ENCODE data around the gene DEPP1. TPM values are rescaled to one million over a fixed set of nuclear protein-coding genes. Genes with fewer than 3 reads are reported as not detected.

Gene DEPP1
- total and polyA plus RNA-seq, 2 of the 13 experiments (the other 11 are each of a cell fraction or from before 2014, with no cell fraction given) = 14.8 to 270 TPM

DNA sequence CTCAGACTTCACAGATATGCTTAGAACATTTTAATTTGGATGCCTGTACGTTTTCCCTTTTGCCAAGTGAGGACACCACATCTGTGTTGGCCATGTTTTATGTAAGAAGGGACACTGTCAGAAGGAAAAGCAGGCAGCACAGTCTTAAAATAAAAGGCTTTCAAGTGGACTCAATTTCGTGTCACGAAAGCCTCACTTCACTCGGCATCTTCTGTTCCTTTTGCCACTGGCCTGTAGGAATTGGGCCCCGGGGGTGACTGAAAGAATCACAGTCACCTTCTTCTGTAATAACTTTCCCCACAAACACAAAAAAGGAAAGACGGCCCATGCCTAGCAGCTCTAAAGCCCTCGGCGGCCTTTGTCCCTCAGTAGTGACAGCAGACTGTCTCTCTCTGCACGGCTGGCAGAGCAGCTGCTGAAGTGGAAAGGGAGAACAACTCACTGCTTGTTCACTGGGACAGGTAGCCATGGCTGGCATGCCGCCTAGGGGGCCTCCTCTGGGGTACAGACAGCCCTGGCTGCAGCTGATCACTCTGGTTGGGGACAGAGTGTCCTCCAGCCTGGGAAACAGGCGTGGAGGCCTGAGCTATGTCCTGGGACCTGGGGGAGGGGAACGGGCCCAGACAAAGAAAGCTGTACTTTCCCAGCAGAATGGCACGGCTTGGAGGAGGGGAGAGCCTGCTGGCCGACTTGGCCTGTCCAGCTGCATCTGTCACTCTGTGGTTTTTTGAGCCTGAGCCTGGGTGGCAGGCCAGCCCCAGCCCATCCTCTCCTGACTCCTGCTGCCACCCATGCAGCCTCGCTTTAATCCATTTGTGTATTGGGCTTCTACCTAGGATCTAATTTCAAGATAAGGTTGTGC, 14.6 kb downstream of the DEPP1 start (continued):
- TF ChIP-seq SALL1 (CRISPR knock-in tag; IDR thresholded peaks at IDR 0.05) (peak; percentile 75), FOXJ3 (CRISPR knock-in tag; IDR thresholded peaks at IDR 0.05; ENCODE audit: borderline replicate concordance) (0 out of 2 replicates have a peak, but pooled peaks have one; percentile 41), ZNF646 (CRISPR knock-in tag; IDR thresholded peaks at IDR 0.05) (no peak), CENPT (CRISPR knock-in tag; IDR thresholded peaks at IDR 0.05; ENCODE audit: low read depth) (no peak), MTF2 (CRISPR knock-in tag; IDR thresholded peaks at IDR 0.05; ENCODE audit: borderline replicate concordance) (0 out of 2 replicates have a peak, but pooled peaks have one; percentile 17), NCOA2 (CRISPR knock-in tag; IDR thresholded peaks at IDR 0.05) (peak; percentile 71), DR1 (CRISPR knock-in tag; IDR thresholded peaks at IDR 0.05) (0 out of 2 replicates have a peak, but pooled peaks have one; percentile 16), ZNF644 (CRISPR knock-in tag; IDR thresholded peaks at IDR 0.05; ENCODE audit: low read depth) (peak; percentile 60; the same call in 1 of the 2 replicates), RERE (CRISPR knock-in tag; IDR thresholded peaks at IDR 0.05; ENCODE audit: low read depth) (0 out of 2 replicates have a peak, but pooled peaks have one; percentile 30), DPF2 (CRISPR knock-in tag; IDR thresholded peaks at IDR 0.05; ENCODE audit: borderline replicate concordance, low read depth) (no peak), RAD21 (CRISPR knock-in tag; IDR thresholded peaks at IDR 0.05) (peak; percentile 28; the same call in 1 of the 2 replicates), ZMYM4 (CRISPR knock-in tag; IDR thresholded peaks at IDR 0.05) (peak; percentile 69; the same call in 1 of the 2 replicates), ZNF382 (CRISPR knock-in tag; IDR thresholded peaks at IDR 0.05; ENCODE audit: borderline replicate concordance) (no peak), RXRA (CRISPR knock-in tag; IDR thresholded peaks at IDR 0.05) (peak; percentile 80)
- TF ChIP-seq, protein P1, sequence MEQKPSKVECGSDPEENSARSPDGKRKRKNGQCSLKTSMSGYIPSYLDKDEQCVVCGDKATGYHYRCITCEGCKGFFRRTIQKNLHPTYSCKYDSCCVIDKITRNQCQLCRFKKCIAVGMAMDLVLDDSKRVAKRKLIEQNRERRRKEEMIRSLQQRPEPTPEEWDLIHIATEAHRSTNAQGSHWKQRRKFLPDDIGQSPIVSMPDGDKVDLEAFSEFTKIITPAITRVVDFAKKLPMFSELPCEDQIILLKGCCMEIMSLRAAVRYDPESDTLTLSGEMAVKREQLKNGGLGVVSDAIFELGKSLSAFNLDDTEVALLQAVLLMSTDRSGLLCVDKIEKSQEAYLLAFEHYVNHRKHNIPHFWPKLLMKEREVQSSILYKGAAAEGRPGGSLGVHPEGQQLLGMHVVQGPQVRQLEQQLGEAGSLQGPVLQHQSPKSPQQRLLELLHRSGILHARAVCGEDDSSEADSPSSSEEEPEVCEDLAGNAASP (CRISPR knock-in tag; IDR thresholded peaks at IDR 0.05; ENCODE audit: borderline replicate concordance) = peak; percentile 65
